ENCODE results near the gene GRK6. TPM values are rescaled to one million over a fixed set of nuclear protein-coding genes. Genes with fewer than 3 reads are reported as not detected.

The GRK6 gene
- total and polyA plus RNA-seq, 9 of the 15 experiments (the other 6 are each of a cell fraction or from before 2014, with no cell fraction given) = 0.63 to 122 (median 44.5) TPM

DNA sequence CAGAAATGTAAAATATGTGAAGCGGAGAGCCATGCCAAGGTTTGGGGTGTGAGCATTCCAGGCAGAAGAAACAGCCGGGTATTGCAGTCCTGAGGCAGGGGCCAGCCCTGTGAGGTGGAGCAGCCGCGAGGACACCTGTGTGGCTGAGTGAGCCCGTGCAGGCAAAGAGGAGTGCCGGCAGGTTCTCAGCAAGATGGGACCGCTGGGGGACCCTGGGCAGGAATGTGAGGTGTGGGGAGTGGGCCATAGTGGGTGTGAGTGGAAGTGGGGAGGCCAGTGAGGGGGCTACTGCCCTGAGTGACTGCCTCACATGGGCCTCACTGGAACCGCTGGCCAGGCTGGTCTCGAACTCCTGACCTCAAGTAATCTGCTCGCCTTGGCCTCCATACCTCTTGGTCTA is 12.0 kb downstream of the GRK6 start (continued):
- TF ChIP-seq, protein P1, sequence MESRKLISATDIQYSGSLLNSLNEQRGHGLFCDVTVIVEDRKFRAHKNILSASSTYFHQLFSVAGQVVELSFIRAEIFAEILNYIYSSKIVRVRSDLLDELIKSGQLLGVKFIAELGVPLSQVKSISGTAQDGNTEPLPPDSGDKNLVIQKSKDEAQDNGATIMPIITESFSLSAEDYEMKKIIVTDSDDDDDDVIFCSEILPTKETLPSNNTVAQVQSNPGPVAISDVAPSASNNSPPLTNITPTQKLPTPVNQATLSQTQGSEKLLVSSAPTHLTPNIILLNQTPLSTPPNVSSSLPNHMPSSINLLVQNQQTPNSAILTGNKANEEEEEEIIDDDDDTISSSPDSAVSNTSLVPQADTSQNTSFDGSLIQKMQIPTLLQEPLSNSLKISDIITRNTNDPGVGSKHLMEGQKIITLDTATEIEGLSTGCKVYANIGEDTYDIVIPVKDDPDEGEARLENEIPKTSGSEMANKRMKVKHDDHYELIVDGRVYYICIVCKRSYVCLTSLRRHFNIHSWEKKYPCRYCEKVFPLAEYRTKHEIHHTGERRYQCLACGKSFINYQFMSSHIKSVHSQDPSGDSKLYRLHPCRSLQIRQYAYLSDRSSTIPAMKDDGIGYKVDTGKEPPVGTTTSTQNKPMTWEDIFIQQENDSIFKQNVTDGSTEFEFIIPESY (CRISPR knock-in tag; IDR thresholded peaks at IDR 0.05) = 0 out of 2 replicates have a peak, but pooled peaks have one; percentile 31

DNA sequence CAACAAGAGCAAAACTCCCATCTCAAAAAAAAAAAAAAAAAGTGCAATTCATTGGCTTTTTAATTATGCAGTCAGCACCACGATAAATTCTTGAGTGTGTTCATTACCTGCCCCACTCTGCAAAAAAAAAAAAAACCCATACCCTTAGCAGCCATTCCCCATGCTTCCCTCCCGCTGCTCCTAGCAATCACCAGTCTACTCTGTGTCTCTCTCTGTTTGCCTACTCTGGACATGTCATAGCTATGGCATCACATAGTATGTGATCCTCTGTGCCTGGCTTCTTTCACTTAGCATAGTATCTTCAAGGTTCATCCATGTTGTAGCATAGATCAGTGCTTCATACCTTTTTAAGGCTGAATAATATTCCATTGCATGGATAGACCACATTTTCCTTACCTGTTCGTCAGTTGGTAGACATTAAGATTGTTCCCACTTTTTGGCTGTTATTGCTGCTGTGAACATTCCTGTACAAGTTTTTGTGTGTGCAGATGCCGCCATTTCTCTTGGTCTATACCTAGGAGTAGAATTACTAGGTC is 13.1 kb downstream of the GRK6 start:
- H4K20me1 ChIP-seq (replicated peaks; ENCODE audit: control insufficient read depth, insufficient read depth, low read length) = peaks cover 20% of the 10 kb centered on the region; the same call in 1 of the 2 replicates
- no peaks in the 10 kb centered on the region for H3K9me3 ChIP-seq (replicated peaks; ENCODE audit: control insufficient read depth, insufficient read depth, low read depth, low read length)
- peaks cover 3% of the 10 kb centered on the region for H3K9me1 ChIP-seq (ENCODE audit: control insufficient read depth, insufficient read depth, low read length)
- H3K27ac ChIP-seq (ENCODE audit: extremely low read depth, low read depth, low read length) = no peak overlapping the region
- POLR2A ChIA-PET = interaction anchor here (1.0 to 11.8 kb wide), 6 partner anchors 10 to 53 kb away, joined by 3 to 210 read pairs (median 6); partner anchors contain the start of gene GRK6
- no TSS peak for BruUV-seq (replicated peaks)
- DNase-seq (ENCODE audit: extremely low read depth in 1 of 4, low spot score in 3 of 4) (no peak), ATAC-seq (no peak), FAIRE-seq (peak; percentile 37)
- intact Hi-C loops (cut with micrococcal nuclease) (no loop called here), in situ Hi-C loops (cut with MboI) (no loop called here)
- peaks cover 2 to 36% of the 10 kb centered on the region in 2 experiments; a peak in 4 of 5 replicates for H3K4me1 ChIP-seq (replicated peaks in 1 of 2; ENCODE audit: control insufficient read depth in 2 of 2, insufficient read depth in 2 of 2, low read length in 2 of 2)
- no peak overlapping the region for H3K4me2 ChIP-seq (ENCODE audit: insufficient read depth, low read length)
- H3K79me2 ChIP-seq (ENCODE audit: control insufficient read depth, insufficient read depth, low read length) = no peaks in the 10 kb centered on the region
- no peaks in the 10 kb centered on the region for H3K27me3 ChIP-seq (ENCODE audit: control insufficient read depth in 2 of 2, insufficient read depth in 2 of 2, low read length in 2 of 2)
- H2AFZ ChIP-seq (ENCODE audit: low read depth, low read length) = no peak overlapping the region
- peaks cover 83% of the 10 kb centered on the region; the same call in 2 of the 3 replicates for H3K36me3 ChIP-seq (ENCODE audit: control insufficient read depth, insufficient read depth, low read length)
- no peak overlapping the region for H3K4me3 ChIP-seq
- 93% methylated on average over 3 of the region's 4 CpGs for WGBS (ENCODE audit: insufficient coverage, low coverage, missing lambda C conversion rate)
- CTCF ChIA-PET (ENCODE audit: low intra/inter-chr PET ratio) = no interaction called here
- no peak overlapping the region for H3K9ac ChIP-seq (ENCODE audit: insufficient read depth in 1 of 2, low read depth in 2 of 2, low read length in 2 of 2)
- peak; percentile 49; the same call in 1 of the 2 replicates for TF ChIP-seq POLR2AphosphoS2 (IDR thresholded peaks at IDR 0.05; ENCODE audit: low read length)
- TF ChIP-seq, protein P2, sequence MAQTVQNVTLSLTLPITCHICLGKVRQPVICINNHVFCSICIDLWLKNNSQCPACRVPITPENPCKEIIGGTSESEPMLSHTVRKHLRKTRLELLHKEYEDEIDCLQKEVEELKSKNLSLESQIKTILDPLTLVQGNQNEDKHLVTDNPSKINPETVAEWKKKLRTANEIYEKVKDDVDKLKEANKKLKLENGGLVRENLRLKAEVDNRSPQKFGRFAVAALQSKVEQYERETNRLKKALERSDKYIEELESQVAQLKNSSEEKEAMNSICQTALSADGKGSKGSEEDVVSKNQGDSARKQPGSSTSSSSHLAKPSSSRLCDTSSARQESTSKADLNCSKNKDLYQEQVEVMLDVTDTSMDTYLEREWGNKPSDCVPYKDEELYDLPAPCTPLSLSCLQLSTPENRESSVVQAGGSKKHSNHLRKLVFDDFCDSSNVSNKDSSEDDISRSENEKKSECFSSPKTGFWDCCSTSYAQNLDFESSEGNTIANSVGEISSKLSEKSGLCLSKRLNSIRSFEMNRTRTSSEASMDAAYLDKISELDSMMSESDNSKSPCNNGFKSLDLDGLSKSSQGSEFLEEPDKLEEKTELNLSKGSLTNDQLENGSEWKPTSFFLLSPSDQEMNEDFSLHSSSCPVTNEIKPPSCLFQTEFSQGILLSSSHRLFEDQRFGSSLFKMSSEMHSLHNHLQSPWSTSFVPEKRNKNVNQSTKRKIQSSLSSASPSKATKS (CRISPR knock-in tag; IDR thresholded peaks at IDR 0.05) = no peak
- no peak for TF ChIP-seq BCL6 (CRISPR knock-in tag; IDR thresholded peaks at IDR 0.05)
- TF ChIP-seq SPI1 (IDR thresholded peaks at IDR 0.05; ENCODE audit: borderline replicate concordance, low read depth, low read length) = no peak
- TF ChIP-seq ZNF23 (CRISPR knock-in tag; IDR thresholded peaks at IDR 0.05) = no peak
- no peak for TF ChIP-seq SMARCB1 (IDR thresholded peaks at IDR 0.05; ENCODE audit: insufficient read length, low read depth)
- TF ChIP-seq POLR2B (IDR thresholded peaks at IDR 0.05; ENCODE audit: low read depth, partially characterized antibody) = peak; percentile 50
- TF ChIP-seq MAFF (IDR thresholded peaks at IDR 0.05; ENCODE audit: low read length) = no peak
- no peak for TF ChIP-seq NR2F6 (CRISPR knock-in tag; IDR thresholded peaks at IDR 0.05)
- peak; percentile 45; the same call in 1 of the 2 replicates for TF ChIP-seq POLR2AphosphoS5 (IDR thresholded peaks at IDR 0.05; ENCODE audit: control insufficient read depth, insufficient read depth, low read depth, low read length)
- TF ChIP-seq, protein P3, sequence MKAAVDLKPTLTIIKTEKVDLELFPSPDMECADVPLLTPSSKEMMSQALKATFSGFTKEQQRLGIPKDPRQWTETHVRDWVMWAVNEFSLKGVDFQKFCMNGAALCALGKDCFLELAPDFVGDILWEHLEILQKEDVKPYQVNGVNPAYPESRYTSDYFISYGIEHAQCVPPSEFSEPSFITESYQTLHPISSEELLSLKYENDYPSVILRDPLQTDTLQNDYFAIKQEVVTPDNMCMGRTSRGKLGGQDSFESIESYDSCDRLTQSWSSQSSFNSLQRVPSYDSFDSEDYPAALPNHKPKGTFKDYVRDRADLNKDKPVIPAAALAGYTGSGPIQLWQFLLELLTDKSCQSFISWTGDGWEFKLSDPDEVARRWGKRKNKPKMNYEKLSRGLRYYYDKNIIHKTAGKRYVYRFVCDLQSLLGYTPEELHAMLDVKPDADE (conservative IDR thresholded peaks at IDR 0.05; ENCODE audit: control insufficient read depth, low read depth, low read length) = no peak
- TF ChIP-seq NR3C1 (CRISPR knock-in tag; IDR thresholded peaks at IDR 0.05) = no peak
- TF ChIP-seq PHF20 (IDR thresholded peaks at IDR 0.05; ENCODE audit: partially characterized antibody) = no peak
- TF ChIP-seq, protein P4, sequence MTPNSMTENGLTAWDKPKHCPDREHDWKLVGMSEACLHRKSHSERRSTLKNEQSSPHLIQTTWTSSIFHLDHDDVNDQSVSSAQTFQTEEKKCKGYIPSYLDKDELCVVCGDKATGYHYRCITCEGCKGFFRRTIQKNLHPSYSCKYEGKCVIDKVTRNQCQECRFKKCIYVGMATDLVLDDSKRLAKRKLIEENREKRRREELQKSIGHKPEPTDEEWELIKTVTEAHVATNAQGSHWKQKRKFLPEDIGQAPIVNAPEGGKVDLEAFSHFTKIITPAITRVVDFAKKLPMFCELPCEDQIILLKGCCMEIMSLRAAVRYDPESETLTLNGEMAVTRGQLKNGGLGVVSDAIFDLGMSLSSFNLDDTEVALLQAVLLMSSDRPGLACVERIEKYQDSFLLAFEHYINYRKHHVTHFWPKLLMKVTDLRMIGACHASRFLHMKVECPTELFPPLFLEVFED (CRISPR knock-in tag; conservative IDR thresholded peaks at IDR 0.05) = 0 out of 2 replicates have a peak, but pooled peaks have one; percentile 28

All from K562 (cell line).